HUES64 (cell line): ENCODE data around the gene PPM1H.

ENCODE experiments used
- H3K27ac ChIP-seq: 2 replicates; pipeline ENCODE4 v1.7.0; 2013; ENCODE audit warnings: low read depth, low read length, inconsistent platforms
- H3K27me3 ChIP-seq: 2 replicates; pipeline ENCODE4 v1.6.1; 2013; ENCODE audit warnings: mild to moderate bottlenecking, low read length; ENCODE audit not compliant: insufficient read depth
- H3K36me3 ChIP-seq: 2 replicates; pipeline ENCODE4 v1.6.1; 2013; ENCODE audit warnings: mild to moderate bottlenecking, low read length; ENCODE audit not compliant: insufficient read depth
- H3K4me1 ChIP-seq: 2 replicates; pipeline ENCODE4 v1.6.1; 2013; ENCODE audit warnings: mild to moderate bottlenecking, low read length, moderate library complexity; ENCODE audit not compliant: insufficient read depth
- H3K4me3 ChIP-seq: 2 replicates; pipeline ENCODE4 v1.5.1; 2013; ENCODE audit warnings: mild to moderate bottlenecking, low read length, moderate library complexity
- H3K9ac ChIP-seq: 2 replicates; pipeline ENCODE4 v1.6.1; 2013; ENCODE audit warnings: mild to moderate bottlenecking, low read depth, low read length
- H3K9me3 ChIP-seq: 2 replicates; pipeline ENCODE4 v1.6.1; 2013; ENCODE audit warnings: low read depth, low read length; ENCODE audit not compliant: insufficient read depth
- WGBS: fragments of 150-250, 120-280 bp; methylation state at CpG from one replicate; pipeline ENCODE4 v1.1.7; 2013; ENCODE audit warnings: missing lambda C conversion rate; 5-methylcytosine and 5-hydroxymethylcytosine counted together

Gene PPM1H

DNA sequence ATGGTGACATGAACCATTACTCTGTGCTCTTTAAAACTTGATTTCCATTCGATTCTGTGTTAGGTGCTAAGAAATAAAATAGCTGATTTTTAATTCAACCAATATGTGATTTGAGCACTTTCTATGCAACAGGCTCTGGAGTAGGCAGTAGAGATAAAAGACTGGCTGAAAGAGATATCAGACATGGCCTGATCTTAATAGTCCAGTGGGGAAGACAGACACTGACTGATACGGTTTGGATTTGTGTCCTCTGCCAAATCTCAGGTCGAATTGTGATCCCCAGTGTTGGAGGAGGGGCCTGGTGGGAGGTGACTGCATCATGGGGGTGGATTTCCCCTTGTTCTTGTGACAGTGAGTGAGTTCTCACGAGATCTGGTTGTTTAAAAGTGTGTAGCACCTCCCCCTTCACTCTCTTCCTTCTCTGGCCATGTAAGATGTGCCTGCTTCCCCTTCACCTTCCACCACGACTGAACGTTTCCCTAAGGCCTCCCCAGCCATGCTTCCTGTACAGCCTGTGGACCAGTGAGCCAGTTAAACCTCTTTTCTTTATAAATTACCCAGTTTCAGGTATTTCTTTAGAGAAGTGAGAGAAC, 128.6 kb downstream of the PPM1H start:
- H3K4me1 ChIP-seq, result no peaks in the 10 kb centered on the region

DNA sequence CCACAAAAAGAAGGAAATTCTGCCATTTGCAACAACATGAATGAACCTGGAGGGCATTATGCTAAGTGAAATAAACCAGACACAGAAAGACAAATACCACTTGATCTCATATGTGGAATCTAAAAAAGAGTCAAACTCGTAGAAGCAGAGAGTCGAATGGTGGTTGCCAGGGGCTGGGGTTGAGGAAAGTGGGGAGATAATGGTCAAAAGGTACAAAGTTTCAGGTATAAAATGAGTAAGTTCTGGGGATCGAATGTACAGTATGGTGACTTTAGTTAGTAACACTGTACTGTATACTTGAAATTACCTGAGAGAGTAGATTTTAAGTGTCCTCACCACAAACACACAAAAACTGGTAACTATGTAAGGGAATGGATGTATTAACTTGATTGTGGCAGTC, 129.4 kb downstream of the PPM1H start:
- Histone ChIP-seq H3K27ac (no peak overlapping the region), H3K9ac (no peak overlapping the region), H3K4me3 (no peak overlapping the region), H3K9me3 (no peaks in the 10 kb centered on the region), H3K36me3 (peaks cover 5% of the 10 kb centered on the region; the same call in 1 of the 2 replicates), H3K4me1 (no peaks in the 10 kb centered on the region), H3K27me3 (no peaks in the 10 kb centered on the region)
- 94% methylated on average over 3 of the region's 3 CpGs for WGBS

More for the DNA sequence above, 128.6 kb downstream of the PPM1H start:
- no peak overlapping the region for H3K9ac ChIP-seq
- H3K9me3 ChIP-seq, result no peaks in the 10 kb centered on the region
- H3K27ac ChIP-seq, result no peak overlapping the region
- no peaks in the 10 kb centered on the region for H3K27me3 ChIP-seq
- 81% methylated on average over 6 of the region's 6 CpGs for WGBS
- H3K36me3 ChIP-seq, result no peaks in the 10 kb centered on the region; the same call in 1 of the 2 replicates
- no peak overlapping the region for H3K4me3 ChIP-seq

DNA sequence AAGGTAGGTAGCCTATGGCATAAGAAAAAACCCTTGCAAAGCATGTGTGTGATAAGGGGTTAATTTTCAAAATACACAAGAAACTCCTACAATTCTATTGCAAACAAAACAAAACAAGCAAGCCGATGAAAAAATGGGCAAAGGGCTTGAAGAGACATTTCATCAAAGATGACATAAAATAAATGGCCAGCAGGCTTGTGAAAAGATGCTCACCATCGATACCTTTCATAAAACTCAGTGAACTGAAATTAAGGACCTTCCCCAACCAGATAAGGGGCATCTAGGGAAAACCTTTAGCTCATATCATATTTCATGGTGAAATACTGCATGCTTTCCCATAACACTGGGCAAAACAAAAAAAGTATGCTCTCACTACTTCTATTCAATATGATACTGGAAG, 131.2 kb downstream of the PPM1H start:
- Histone ChIP-seq H3K36me3 (peaks cover 5% of the 10 kb centered on the region; the same call in 1 of the 2 replicates), H3K4me1 (peaks cover 3% of the 10 kb centered on the region), H3K27me3 (no peaks in the 10 kb centered on the region), H3K4me3 (no peak overlapping the region), H3K9ac (no peak overlapping the region), H3K9me3 (no peaks in the 10 kb centered on the region), H3K27ac (no peak overlapping the region)
- WGBS, result 98% methylated on average over 2 of the region's 2 CpGs

DNA sequence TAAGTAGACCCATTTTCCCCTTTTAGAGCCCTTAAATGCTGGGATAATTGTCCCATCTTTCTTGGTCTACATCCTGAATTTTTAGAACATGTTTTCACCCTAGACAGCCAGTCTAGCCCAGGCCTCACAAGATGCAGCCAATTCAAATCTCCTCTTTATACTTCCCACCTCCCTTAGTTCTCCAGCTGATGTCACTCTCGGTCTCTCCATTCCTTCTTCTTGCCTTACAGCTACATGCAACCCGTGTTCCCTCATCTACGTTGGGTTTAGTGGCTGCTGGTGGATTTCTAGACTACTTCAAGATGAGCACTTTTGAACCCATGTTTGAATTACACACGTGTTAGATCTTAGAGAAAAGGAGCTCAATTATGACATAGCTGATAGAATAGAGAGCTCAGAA, 132.0 kb downstream of the PPM1H start:
- Histone ChIP-seq H3K27ac (no peak overlapping the region), H3K4me3 (no peak overlapping the region), H3K36me3 (peaks cover 5% of the 10 kb centered on the region; the same call in 1 of the 2 replicates), H3K9ac (no peak overlapping the region), H3K9me3 (no peaks in the 10 kb centered on the region), H3K4me1 (peaks cover 7% of the 10 kb centered on the region), H3K27me3 (no peaks in the 10 kb centered on the region)
- 73% methylated on average over 4 of the region's 4 CpGs for WGBS

DNA sequence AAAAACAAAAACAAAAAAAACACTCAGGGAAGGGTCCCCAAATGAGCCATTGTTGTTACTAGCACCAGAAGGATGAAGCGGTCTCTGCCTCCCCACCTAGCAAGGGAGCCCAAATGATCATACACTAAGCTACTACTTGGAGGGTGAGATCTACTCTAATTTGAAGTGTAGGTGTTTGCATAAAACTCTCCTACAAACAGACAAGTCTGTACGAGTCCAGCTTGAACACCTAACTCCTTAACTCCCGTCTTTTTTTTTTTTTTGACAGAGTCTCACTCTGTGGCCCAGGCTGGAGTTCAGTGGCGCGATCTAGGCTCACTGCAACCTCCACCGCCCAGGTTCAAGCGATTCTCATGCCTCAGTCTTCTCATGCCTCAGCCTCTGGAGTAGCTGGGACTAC, 132.6 kb downstream of the PPM1H start:
- H3K4me1 ChIP-seq, result peaks cover 7% of the 10 kb centered on the region
- no peak overlapping the region for H3K9ac ChIP-seq
- no peaks in the 10 kb centered on the region for H3K27me3 ChIP-seq
- WGBS, result 94% methylated on average over 7 of the region's 7 CpGs
- H3K27ac ChIP-seq, result no peak overlapping the region
- no peaks in the 10 kb centered on the region for H3K9me3 ChIP-seq
- H3K36me3 ChIP-seq, result peaks cover 5% of the 10 kb centered on the region; the same call in 1 of the 2 replicates
- no peak overlapping the region for H3K4me3 ChIP-seq

DNA sequence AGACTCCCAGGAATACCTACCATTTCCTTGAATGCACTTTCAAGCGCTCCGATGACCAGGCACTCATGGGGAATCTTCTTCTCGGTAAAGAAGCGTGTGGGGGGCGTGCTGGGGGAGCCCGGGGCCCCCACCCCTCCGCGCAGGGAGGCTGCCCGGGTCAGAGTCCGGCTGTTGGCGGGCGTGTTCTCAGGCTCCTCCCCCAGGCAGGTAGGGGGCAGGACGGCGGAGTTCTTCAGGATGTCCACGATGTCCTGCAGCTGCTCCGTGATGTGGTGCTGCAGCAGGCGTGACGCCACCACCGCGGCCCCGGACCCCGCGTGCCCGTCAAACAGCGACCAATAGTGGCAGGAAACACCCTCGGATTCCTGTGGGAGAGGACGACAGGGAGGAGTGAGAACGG, 133.2 kb downstream of the PPM1H start:
- no peaks in the 10 kb centered on the region for H3K27me3 ChIP-seq
- H3K27ac ChIP-seq, result no peak overlapping the region
- H3K4me3 ChIP-seq, result no peak overlapping the region
- no peak overlapping the region for H3K9ac ChIP-seq
- WGBS, result 93% methylated on average over 28 of the region's 28 CpGs
- no peaks in the 10 kb centered on the region for H3K9me3 ChIP-seq
- H3K4me1 ChIP-seq, result peaks cover 7% of the 10 kb centered on the region
- peaks cover 5% of the 10 kb centered on the region; the same call in 1 of the 2 replicates for H3K36me3 ChIP-seq

DNA sequence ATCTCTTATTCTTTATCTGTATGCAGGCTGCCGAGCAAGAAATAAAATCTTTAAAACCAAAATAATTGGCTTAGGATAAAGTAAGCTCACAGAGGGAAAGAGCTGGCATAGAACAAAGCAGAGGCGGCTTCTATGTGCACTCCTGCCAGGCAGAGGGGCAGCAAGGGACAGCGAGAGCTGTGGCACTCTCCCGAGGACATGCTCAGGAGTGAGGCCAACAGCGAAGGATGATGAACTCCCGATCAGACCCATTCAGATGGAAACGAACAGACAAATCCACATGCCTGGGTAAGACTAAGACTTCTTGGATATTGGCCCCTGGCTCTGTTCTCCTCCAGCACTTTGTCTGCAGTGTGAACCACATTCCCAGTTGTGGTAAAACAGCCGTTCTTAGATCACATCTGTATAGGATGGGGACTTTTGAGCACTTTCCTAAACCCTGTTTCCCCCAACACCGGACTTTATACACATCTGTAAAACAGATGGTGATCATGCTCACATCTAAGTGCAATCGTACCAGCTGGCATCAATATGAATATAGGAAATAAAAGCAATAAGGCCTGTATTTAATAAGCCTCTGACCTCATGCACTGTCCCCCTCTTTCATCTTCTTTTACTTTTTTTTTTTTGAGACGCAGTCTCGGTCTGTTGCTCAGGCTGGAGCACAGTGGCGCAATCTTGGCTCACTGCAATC, 134.1 kb downstream of the PPM1H start:
- Histone ChIP-seq H3K27me3 (no peaks in the 10 kb centered on the region), H3K9me3 (no peaks in the 10 kb centered on the region), H3K4me3 (no peak overlapping the region), H3K9ac (no peak overlapping the region), H3K4me1 (peaks cover 7% of the 10 kb centered on the region), H3K27ac (no peak overlapping the region), H3K36me3 (peaks cover 5% of the 10 kb centered on the region; the same call in 1 of the 2 replicates)
- 90% methylated on average over 13 of the region's 13 CpGs for WGBS

DNA sequence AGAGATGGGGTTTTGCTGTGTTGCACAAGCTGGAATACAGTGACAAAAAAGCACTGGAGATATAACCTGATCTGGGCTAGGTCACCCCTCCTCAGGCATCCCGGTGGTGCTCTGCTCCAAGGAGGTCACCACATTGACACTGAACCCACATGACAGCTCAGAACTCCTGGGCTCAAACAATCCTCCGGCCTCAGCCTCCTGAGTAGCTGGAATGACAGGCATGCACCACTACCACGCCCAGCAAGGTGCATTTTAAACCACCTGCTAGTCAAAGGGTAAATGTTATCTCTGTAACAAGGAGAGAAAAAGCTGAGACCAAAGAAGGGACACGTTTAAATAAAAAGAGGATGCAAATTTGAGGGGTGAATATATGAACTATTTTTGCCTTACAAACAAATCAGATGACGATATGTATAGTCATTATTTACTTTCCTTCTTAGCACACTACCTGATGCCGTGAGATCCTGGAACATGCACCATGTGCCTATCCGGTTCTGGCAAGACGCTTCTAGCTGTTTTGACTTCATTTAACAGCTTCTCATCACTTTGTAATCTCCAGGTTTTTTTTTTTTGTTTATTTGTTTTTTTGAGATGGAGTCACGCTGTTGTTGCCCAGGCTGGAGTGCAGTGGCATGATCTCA, 135.1 kb downstream of the PPM1H start:
- peaks cover 7% of the 10 kb centered on the region for H3K4me1 ChIP-seq
- no peak overlapping the region for H3K9ac ChIP-seq
- no peaks in the 10 kb centered on the region for H3K9me3 ChIP-seq
- H3K27me3 ChIP-seq, result no peaks in the 10 kb centered on the region
- H3K36me3 ChIP-seq, result peaks cover 5% of the 10 kb centered on the region; the same call in 1 of the 2 replicates
- no peak overlapping the region for H3K27ac ChIP-seq
- 83% methylated on average over 9 of the region's 9 CpGs for WGBS
- H3K4me3 ChIP-seq, result no peak overlapping the region

DNA sequence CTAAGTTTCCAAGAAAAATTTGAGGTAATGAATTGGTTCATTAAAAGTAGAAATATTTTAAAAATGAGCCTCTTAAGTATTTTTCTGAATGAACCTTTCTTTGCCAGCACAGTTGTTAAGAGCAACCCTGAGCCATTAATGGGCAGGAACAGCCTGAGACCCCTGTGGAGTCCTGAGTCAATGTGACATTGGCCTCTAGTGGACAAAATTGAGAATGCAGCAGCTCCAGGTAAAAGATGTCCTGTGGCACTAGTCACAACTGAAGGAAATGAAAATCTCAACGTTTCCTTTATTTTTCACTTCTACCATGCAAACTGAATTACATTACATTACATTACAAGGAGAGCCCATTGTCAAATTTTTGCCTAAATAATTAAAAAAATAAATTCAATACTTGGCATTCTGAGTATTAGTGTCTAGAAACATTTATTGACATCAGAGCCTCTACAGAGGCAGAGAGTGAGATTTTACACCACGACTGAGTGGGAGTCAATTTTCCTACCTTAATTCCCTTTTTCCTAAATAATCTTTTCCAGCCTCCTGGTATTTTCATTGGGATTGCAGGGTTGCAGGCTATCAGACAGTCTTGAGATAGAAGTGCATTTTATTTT, 135.7 kb downstream of the PPM1H start:
- Histone ChIP-seq H3K27me3 (no peaks in the 10 kb centered on the region), H3K27ac (no peak overlapping the region), H3K36me3 (peaks cover 5% of the 10 kb centered on the region; the same call in 1 of the 2 replicates), H3K4me3 (no peak overlapping the region), H3K9ac (no peak overlapping the region), H3K9me3 (no peaks in the 10 kb centered on the region), H3K4me1 (peaks cover 10% of the 10 kb centered on the region)
- WGBS, result 39% methylated on average over 2 of the region's 2 CpGs

DNA sequence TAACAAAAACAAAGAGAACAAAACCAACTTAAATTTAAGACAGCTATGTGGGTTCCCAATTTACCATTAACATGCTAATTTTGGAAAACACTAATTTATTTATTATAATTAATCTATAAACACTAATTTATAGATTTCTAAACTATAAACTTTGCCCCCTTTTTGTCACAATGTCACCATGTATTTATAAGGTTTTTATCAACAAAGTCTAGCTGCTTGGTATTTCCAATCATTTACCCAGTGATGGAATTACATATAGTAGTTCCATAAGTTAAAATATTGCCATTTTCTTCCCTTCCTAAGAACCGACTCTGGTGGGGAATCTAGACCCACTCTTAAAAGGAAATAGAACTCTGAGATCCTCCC, 140.7 kb downstream of the PPM1H start:
- 94% methylated on average over 1 of the region's 1 CpG for WGBS
- Histone ChIP-seq H3K4me1 (peaks cover 17% of the 10 kb centered on the region), H3K9me3 (no peaks in the 10 kb centered on the region), H3K27ac (no peak overlapping the region; the same call in 1 of the 2 replicates), H3K4me3 (no peak overlapping the region), H3K27me3 (no peaks in the 10 kb centered on the region), H3K9ac (no peak overlapping the region), H3K36me3 (no peaks in the 10 kb centered on the region)
